ENCODE measurements around the gene DUSP12. TPM values are rescaled to one million over a fixed set of nuclear protein-coding genes. Genes with fewer than 3 reads are reported as not detected.

Gene DUSP12
- total RNA-seq, 1 donor from 2014 or later: 61.9 TPM

- peak; percentile 40 for TF ChIP-seq CTCF (IDR thresholded peaks at IDR 0.05; ENCODE audit: insufficient read depth, low read length, severe bottlenecking)
- DNase-seq (ENCODE audit: low read depth) (no peak), FAIRE-seq (no peak)
- Histone ChIP-seq H3K27me3 (ENCODE audit: control insufficient read depth, insufficient read depth, low read length) (no peaks in the 10 kb centered on the region), H3K36me3 (ENCODE audit: control insufficient read depth, insufficient read depth, low read length) (no peaks in the 10 kb centered on the region), H3K4me3 (ENCODE audit: low read depth, low read length) (peak overlapping the region; percentile 65)
These were observed 23.6 kb upstream of the DUSP12 start for GRCh38 chr1:161725908-161726472.

DNA sequence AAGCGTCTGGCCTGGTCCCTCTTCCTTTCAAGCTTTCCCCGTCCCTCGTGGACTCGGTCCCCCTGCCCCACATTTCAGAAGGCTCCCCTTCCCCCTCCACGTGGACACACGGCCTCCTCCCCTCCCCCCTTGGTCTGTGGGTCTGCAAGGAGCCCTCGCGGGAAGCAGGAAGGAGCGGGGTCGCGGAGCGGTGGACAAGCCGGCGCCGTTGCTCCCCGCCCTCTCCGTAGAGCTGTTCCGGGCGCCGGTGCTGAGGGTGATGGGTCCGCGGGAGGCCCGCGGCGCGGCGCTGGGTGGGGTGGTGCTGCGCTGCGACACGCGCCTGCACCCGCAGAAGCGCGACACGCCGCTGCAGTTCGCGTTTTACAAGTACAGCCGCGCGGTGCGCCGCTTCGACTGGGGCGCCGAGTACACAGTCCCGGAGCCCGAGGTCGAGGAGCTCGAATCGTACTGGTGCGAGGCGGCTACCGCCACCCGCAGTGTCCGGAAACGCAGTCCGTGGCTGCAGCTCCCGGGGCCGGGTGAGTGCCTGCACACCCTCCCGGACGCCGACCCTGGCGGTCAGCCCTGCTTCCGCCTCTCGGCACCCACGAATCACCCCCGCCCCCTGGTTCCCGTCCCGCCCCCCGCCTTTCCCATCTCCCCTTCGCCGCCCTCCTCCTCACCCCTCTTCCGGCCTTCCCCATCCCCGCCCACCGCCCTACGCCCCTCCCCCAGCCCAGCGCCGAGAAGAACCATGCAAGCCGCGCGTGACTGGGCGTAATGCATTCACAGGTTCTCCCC is 22.9 kb upstream of the DUSP12 start:
- DNase-seq (ENCODE audit: low read depth) (no peak), FAIRE-seq (no peak)
- Histone ChIP-seq H3K36me3 (ENCODE audit: control insufficient read depth, insufficient read depth, low read length) (no peaks in the 10 kb centered on the region), H3K4me3 (ENCODE audit: low read depth, low read length) (peak overlapping the region; percentile 65), H3K27me3 (ENCODE audit: control insufficient read depth, insufficient read depth, low read length) (no peaks in the 10 kb centered on the region)
- TF ChIP-seq CTCF (IDR thresholded peaks at IDR 0.05; ENCODE audit: insufficient read depth, low read length, severe bottlenecking): no peak

DNA sequence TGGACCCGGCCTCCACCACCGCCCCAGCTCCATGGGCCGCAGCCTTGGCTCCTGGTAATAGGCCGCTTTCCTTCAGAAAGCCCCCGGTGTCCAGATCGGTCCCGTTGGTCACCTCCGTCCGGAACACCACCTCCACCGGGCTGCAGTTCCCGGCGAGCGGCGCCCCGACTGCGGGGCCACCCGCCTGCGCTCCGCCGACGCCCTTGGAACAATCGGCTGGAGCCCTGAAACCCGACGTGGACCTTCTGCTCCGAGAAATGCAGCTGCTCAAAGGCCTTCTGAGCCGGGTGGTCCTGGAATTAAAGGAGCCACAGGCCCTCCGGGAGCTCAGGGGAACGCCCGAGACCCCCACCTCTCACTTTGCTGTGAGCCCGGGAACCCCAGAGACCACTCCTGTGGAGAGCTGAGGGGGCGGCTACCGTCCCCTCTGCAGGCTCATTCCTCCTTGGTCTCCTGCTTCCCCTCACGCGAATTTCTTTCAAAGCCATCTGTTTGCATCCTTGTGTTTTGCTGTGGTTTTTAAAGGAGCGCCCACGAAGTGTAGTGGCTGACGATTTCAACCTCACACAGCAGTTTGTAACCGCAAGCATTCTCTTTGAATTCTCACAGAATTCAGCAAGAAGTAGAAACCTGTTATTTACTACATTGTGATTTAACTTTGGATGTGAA is 22.2 kb upstream of the DUSP12 start:
- no peaks in the 10 kb centered on the region for H3K27me3 ChIP-seq (ENCODE audit: control insufficient read depth, insufficient read depth, low read length)
- no peak for FAIRE-seq

DNA sequence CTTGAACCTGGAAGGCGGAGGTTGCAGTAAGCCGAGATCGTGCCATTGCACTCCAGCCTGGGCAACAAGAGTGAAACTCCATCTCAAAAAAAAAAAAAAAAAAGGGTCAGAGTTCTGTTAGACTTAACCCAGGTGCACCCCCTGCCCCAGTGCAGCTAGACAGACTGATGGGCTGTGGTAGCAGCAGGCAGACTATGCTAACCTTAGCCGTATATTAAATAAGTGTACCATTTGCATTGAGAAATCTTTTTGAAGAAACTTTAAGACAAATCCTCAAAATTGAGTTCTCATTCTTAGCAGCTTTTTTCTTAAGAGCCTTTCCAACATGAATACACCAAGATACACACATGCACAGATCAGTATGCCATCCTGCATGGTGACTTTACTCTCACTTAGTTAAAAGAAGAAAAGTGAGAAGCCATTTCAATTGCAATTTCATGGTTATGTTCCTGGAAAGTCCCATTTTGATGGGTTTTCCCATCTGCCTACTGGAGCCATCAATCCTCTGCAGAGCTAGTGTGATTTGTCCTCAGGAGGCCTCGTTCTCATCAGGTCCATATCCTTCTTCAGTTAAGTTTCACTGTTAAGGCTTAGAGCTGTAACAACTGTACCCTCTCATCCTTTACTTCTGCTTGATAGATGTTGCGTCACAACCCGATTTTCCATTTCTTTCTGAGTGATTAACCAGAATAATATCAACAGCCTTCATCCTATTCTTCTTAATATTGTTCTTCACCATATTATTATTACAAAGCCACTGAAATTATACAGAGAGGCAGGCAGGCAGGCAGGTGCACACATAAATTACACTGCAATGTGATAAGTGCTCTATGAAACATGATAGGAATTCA is 21.0 kb upstream of the DUSP12 start:
- no peak for FAIRE-seq
- DNase-seq (ENCODE audit: low read depth): no peak
- no peak overlapping the region for H3K4me3 ChIP-seq (ENCODE audit: low read depth, low read length)
- TF ChIP-seq CTCF (IDR thresholded peaks at IDR 0.05; ENCODE audit: insufficient read depth, low read length, severe bottlenecking): no peak
- no peaks in the 10 kb centered on the region for H3K27me3 ChIP-seq (ENCODE audit: control insufficient read depth, insufficient read depth, low read length)
- H3K36me3 ChIP-seq (ENCODE audit: control insufficient read depth, insufficient read depth, low read length): no peaks in the 10 kb centered on the region

More for the DNA sequence above, 22.2 kb upstream of the DUSP12 start:
- no peak for TF ChIP-seq CTCF (IDR thresholded peaks at IDR 0.05; ENCODE audit: insufficient read depth, low read length, severe bottlenecking)
- peak overlapping the region; percentile 65 for H3K4me3 ChIP-seq (ENCODE audit: low read depth, low read length)
- H3K36me3 ChIP-seq (ENCODE audit: control insufficient read depth, insufficient read depth, low read length): no peaks in the 10 kb centered on the region
- DNase-seq (ENCODE audit: low read depth): no peak

DNA sequence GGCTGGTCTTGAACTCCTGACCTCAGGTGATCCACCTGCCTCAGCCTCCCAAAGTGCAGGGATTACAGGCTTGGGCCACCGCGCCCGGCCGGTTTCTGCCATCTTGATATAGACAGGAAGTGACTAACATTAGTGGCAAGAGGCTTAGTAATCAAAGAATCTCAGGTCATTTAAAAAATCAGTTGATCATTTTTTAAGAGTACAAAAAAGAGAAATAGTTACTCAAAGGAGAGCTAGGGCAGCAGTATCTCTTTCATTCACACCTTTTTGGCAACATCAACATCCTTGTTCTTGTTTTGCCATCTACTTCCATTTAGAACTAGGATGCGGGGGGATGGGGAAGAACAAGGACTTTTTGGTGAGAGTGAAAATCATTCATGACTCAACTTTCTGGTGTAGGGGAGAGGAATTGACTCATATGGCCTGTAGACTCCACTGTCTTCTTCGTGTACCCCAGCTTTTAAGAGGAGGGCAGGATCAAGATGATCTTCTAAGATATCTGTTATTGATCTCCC is 19.5 kb upstream of the DUSP12 start:
- Histone ChIP-seq H3K27me3 (ENCODE audit: control insufficient read depth, insufficient read depth, low read length) (no peaks in the 10 kb centered on the region), H3K4me3 (ENCODE audit: low read depth, low read length) (no peak overlapping the region), H3K36me3 (ENCODE audit: control insufficient read depth, insufficient read depth, low read length) (no peaks in the 10 kb centered on the region)
- FAIRE-seq (no peak), DNase-seq (ENCODE audit: low read depth) (peak; percentile 88)
- no peak for TF ChIP-seq CTCF (IDR thresholded peaks at IDR 0.05; ENCODE audit: insufficient read depth, low read length, severe bottlenecking)

All from bronchial epithelial cell (primary cell).